ENCODE measurements around the gene LY6G5B. TPM values are rescaled to one million over a fixed set of nuclear protein-coding genes. Genes with fewer than 3 reads are reported as not detected.

Gene LY6G5B
- total RNA-seq, 4 donors from 2014 or later = 7.2 to 25.6 (median 19.7) TPM

DNA sequence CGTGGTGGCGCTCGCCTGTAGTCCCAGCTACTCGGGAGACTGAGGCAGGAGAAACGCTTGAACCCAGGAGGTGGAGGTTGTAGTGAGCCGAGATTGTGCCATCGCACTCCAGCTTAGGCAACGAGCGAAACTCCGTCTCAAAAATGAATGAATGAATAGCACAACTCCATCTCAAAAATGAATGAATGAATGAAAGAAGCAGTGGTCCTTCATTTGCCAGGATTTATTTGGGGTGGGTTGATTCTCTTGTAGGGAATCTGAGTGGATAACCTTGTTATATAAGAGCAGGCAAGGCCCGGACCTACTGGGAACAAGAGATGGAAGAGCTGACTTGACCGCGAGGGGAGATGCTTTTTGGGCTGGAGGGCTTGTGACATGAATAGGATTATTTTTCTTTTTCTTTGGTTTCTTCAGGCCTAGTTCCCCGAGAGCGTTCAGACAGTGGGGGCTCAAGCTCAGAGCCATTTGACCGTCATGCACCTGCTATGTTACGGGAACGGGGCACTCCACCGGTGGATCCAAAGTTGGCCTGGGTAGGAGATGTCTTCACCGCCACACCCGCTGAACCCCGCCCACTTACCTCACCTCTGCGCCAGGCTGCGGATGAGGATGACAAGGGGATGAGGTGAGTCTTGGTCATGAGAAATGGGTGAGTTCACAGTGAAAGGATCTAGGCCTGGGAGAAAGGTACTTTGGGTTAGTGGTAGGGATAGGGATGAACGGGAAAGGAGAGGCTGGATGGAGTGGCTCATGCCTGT, 39.4 kb upstream of the LY6G5B start:
- Histone ChIP-seq H3K27me3 (no peaks in the 10 kb centered on the region), H3K9me3 (no peaks in the 10 kb centered on the region), H3K4me1 (no peaks in the 10 kb centered on the region), H3K4me3 (no peak overlapping the region), H3K36me3 (peaks cover 0 to 99% (median 0%) of the 10 kb centered on the region in 3 donors), H3K27ac (no peak overlapping the region)
- DNase-seq = no peak
- TF ChIP-seq, protein P1, sequence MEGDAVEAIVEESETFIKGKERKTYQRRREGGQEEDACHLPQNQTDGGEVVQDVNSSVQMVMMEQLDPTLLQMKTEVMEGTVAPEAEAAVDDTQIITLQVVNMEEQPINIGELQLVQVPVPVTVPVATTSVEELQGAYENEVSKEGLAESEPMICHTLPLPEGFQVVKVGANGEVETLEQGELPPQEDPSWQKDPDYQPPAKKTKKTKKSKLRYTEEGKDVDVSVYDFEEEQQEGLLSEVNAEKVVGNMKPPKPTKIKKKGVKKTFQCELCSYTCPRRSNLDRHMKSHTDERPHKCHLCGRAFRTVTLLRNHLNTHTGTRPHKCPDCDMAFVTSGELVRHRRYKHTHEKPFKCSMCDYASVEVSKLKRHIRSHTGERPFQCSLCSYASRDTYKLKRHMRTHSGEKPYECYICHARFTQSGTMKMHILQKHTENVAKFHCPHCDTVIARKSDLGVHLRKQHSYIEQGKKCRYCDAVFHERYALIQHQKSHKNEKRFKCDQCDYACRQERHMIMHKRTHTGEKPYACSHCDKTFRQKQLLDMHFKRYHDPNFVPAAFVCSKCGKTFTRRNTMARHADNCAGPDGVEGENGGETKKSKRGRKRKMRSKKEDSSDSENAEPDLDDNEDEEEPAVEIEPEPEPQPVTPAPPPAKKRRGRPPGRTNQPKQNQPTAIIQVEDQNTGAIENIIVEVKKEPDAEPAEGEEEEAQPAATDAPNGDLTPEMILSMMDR (IDR thresholded peaks at IDR 0.05) = no peak
- no peak for TF ChIP-seq POLR2A (IDR thresholded peaks at IDR 0.05)

GRCh38 chr6:31631209-31631608, 38.6 kb upstream of the LY6G5B start:
- Histone ChIP-seq H3K4me1 (no peaks in the 10 kb centered on the region), H3K4me3 (no peak overlapping the region), H3K36me3 (peaks cover 0 to 99% (median 0%) of the 10 kb centered on the region in 3 donors), H3K27ac (no peak overlapping the region), H3K9me3 (no peaks in the 10 kb centered on the region), H3K27me3 (no peaks in the 10 kb centered on the region)
- DNase-seq = no peak
- no peak for TF ChIP-seq POLR2A (IDR thresholded peaks at IDR 0.05)
- TF ChIP-seq, protein P1 (IDR thresholded peaks at IDR 0.05) = no peak

DNA sequence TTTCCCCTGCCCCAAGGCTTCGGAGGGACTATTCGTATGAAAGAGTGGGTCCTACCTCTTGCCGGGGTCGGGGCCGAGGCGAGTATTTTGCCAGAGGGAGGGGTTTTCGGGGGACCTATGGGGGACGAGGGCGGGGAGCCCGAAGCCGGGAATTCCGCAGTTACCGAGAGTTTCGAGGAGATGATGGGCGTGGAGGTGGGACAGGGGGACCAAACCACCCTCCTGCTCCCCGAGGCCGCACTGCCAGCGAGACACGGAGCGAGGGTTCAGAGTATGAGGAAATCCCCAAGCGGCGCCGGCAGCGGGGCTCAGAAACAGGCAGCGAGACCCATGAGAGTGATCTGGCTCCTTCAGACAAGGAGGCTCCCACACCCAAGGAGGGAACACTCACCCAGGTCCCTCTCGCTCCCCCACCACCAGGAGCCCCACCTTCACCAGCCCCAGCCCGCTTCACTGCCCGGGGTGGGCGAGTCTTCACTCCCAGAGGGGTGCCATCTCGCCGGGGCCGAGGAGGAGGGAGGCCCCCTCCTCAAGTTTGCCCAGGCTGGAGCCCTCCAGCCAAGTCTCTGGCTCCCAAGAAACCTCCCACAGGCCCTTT, 38.0 kb upstream of the LY6G5B start:
- Histone ChIP-seq H3K36me3 (peaks cover 0 to 99% (median 0%) of the 10 kb centered on the region in 3 donors), H3K27me3 (no peaks in the 10 kb centered on the region), H3K27ac (no peak overlapping the region), H3K4me1 (no peaks in the 10 kb centered on the region), H3K4me3 (no peak overlapping the region), H3K9me3 (no peaks in the 10 kb centered on the region)
- TF ChIP-seq, protein P1 (IDR thresholded peaks at IDR 0.05) = no peak
- no peak for TF ChIP-seq POLR2A (IDR thresholded peaks at IDR 0.05)
- DNase-seq = no peak

GRCh38 chr6:31632279-31632946, 37.4 kb upstream of the LY6G5B start:
- Histone ChIP-seq H3K4me3 (no peak overlapping the region), H3K36me3 (peaks cover 0 to 99% (median 0%) of the 10 kb centered on the region in 3 donors), H3K27me3 (no peaks in the 10 kb centered on the region), H3K27ac (no peak overlapping the region), H3K9me3 (no peaks in the 10 kb centered on the region), H3K4me1 (no peaks in the 10 kb centered on the region)
- DNase-seq = no peak
- TF ChIP-seq, protein P1 (IDR thresholded peaks at IDR 0.05) = no peak

GRCh38 chr6:31633447-31633846, 36.3 kb upstream of the LY6G5B start:
- H3K9me3 ChIP-seq = no peaks in the 10 kb centered on the region
- H3K27ac ChIP-seq = no peak overlapping the region
- no peak for DNase-seq
- no peaks in the 10 kb centered on the region for H3K4me1 ChIP-seq
- no peak for TF ChIP-seq POLR2A (IDR thresholded peaks at IDR 0.05)
- H3K27me3 ChIP-seq = no peaks in the 10 kb centered on the region
- no peak overlapping the region for H3K4me3 ChIP-seq
- peaks cover 0 to 99% (median 0%) of the 10 kb centered on the region in 3 donors for H3K36me3 ChIP-seq

DNA sequence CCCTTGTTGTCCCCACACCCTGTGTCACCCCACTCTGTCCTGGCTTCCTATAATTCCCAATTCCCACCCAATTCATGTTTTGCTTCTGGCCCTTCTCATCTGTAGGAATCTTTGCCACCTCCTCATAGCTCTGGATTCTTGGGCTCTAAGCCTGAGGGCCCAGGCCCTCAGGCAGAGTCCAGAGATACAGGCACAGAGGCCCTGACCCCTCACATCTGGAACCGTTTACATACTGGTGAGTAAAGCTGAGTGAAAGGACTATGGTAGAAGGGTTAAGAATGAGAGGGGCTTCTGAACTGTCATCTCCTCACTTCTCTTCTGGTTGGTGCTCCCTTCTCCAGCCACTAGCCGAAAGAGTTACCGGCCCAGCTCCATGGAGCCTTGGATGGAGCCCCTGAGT, 35.6 kb upstream of the LY6G5B start:
- H3K4me3 ChIP-seq = no peak overlapping the region
- no peaks in the 10 kb centered on the region for H3K9me3 ChIP-seq
- H3K27me3 ChIP-seq = no peaks in the 10 kb centered on the region
- TF ChIP-seq, protein P1 (IDR thresholded peaks at IDR 0.05) = no peak
- no peak for TF ChIP-seq POLR2A (IDR thresholded peaks at IDR 0.05)
- peaks cover 0 to 98% (median 0%) of the 10 kb centered on the region in 3 donors for H3K36me3 ChIP-seq
- no peak overlapping the region for H3K27ac ChIP-seq
- H3K4me1 ChIP-seq = no peaks in the 10 kb centered on the region
- DNase-seq = no peak
